ENCODE measurements around the gene RYR3.

Gene RYR3

GRCh38 chr15:33438396-33438795 is 127.6 kb downstream of the RYR3 start:
- no peaks in the 10 kb centered on the region for H3K36me3 ChIP-seq (ENCODE audit: control insufficient read depth in 1 of 2, insufficient read depth in 2 of 2, low read depth in 1 of 2, low read length in 2 of 2)
- H4K8ac ChIP-seq (ENCODE audit: low read length), result no peak overlapping the region
- H3K4me2 ChIP-seq (ENCODE audit: low read length, poor library complexity, severe bottlenecking), result no peak overlapping the region
- no peak overlapping the region for H4K91ac ChIP-seq (ENCODE audit: low read length)
- no peak overlapping the region for H2BK15ac ChIP-seq (ENCODE audit: low read depth, poor library complexity, severe bottlenecking)
- H2BK12ac ChIP-seq (ENCODE audit: low read length in 2 of 2), result no peak overlapping the region
- no peak overlapping the region for H3K23ac ChIP-seq (ENCODE audit: low read length in 2 of 2)
- no peak overlapping the region for H3K27ac ChIP-seq (ENCODE audit: low read length, poor library complexity, severe bottlenecking)
- no peak overlapping the region for H2BK5ac ChIP-seq (ENCODE audit: low read depth, low read length, poor library complexity, severe bottlenecking)
- H2BK120ac ChIP-seq (ENCODE audit: low read depth, low read length), result no peak overlapping the region
- 100% methylated on average over 1 of the region's 3 CpGs for WGBS
- no peak overlapping the region for H2AK5ac ChIP-seq (ENCODE audit: low read length, severe bottlenecking)
- no peak overlapping the region for H3K4ac ChIP-seq (ENCODE audit: low read depth in 1 of 2, low read length in 2 of 2)
- H2AFZ ChIP-seq (ENCODE audit: low read depth, low read length), result no peak overlapping the region
- no peak overlapping the region for H3K9ac ChIP-seq (ENCODE audit: low read length)
- peaks cover 0 to 13% of the 10 kb centered on the region in 2 experiments for H3K27me3 ChIP-seq (ENCODE audit: control insufficient read depth in 1 of 2, insufficient read depth in 1 of 2, low read length in 2 of 2)
- no peak overlapping the region for H3K4me3 ChIP-seq (ENCODE audit: insufficient read depth in 1 of 2, low read depth in 1 of 2, low read length in 2 of 2)
- no peak overlapping the region for H3K18ac ChIP-seq (ENCODE audit: low read depth in 1 of 2, low read length in 2 of 2)
- H3K4me1 ChIP-seq (ENCODE audit: control insufficient read depth, insufficient read depth, low read depth, low read length), result no peaks in the 10 kb centered on the region
- H3K14ac ChIP-seq (ENCODE audit: low read length in 2 of 2), result no peak overlapping the region
- H3K79me1 ChIP-seq (replicated peaks; ENCODE audit: low read length, poor library complexity, severe bottlenecking), result no peaks in the 10 kb centered on the region
- no peaks in the 10 kb centered on the region for H3K9me3 ChIP-seq (ENCODE audit: control insufficient read depth, low read length)
- DNase-seq, result no peak

GRCh38 chr15:33440900-33441299 is 130.1 kb downstream of the RYR3 start:
- H2AK5ac ChIP-seq (ENCODE audit: low read length, severe bottlenecking), result no peak overlapping the region
- H3K79me1 ChIP-seq (replicated peaks; ENCODE audit: low read length, poor library complexity, severe bottlenecking), result no peaks in the 10 kb centered on the region
- H3K4me3 ChIP-seq (ENCODE audit: insufficient read depth in 1 of 2, low read depth in 1 of 2, low read length in 2 of 2), result no peak overlapping the region
- no peak overlapping the region for H3K14ac ChIP-seq (ENCODE audit: low read length in 2 of 2)
- DNase-seq, result no peak
- H2BK15ac ChIP-seq (ENCODE audit: low read depth, poor library complexity, severe bottlenecking), result no peak overlapping the region
- H3K18ac ChIP-seq (ENCODE audit: low read depth in 1 of 2, low read length in 2 of 2), result no peak overlapping the region
- no peak overlapping the region for H4K8ac ChIP-seq (ENCODE audit: low read length)
- H3K36me3 ChIP-seq (ENCODE audit: control insufficient read depth in 1 of 2, insufficient read depth in 2 of 2, low read depth in 1 of 2, low read length in 2 of 2), result no peaks in the 10 kb centered on the region
- H2AFZ ChIP-seq (ENCODE audit: low read depth, low read length), result no peak overlapping the region
- H3K4me1 ChIP-seq (ENCODE audit: control insufficient read depth, insufficient read depth, low read depth, low read length), result no peaks in the 10 kb centered on the region
- no peaks in the 10 kb centered on the region for H3K9me3 ChIP-seq (ENCODE audit: control insufficient read depth, low read length)
- H3K9ac ChIP-seq (ENCODE audit: low read length), result no peak overlapping the region
- no peak overlapping the region for H3K27ac ChIP-seq (ENCODE audit: low read length, poor library complexity, severe bottlenecking)
- no peak overlapping the region for H3K4ac ChIP-seq (ENCODE audit: low read depth in 1 of 2, low read length in 2 of 2)
- H2BK120ac ChIP-seq (ENCODE audit: low read depth, low read length), result no peak overlapping the region
- peaks cover 0 to 23% of the 10 kb centered on the region in 2 experiments for H3K27me3 ChIP-seq (ENCODE audit: control insufficient read depth in 1 of 2, insufficient read depth in 1 of 2, low read length in 2 of 2)
- no peak overlapping the region for H2BK5ac ChIP-seq (ENCODE audit: low read depth, low read length, poor library complexity, severe bottlenecking)
- H3K4me2 ChIP-seq (ENCODE audit: low read length, poor library complexity, severe bottlenecking), result no peak overlapping the region
- H2BK12ac ChIP-seq (ENCODE audit: low read length in 2 of 2), result no peak overlapping the region
- no peak overlapping the region for H3K23ac ChIP-seq (ENCODE audit: low read length in 2 of 2)
- 78% methylated on average over 3 of the region's 4 CpGs for WGBS
- H4K91ac ChIP-seq (ENCODE audit: low read length), result no peak overlapping the region

- no peaks in the 10 kb centered on the region for H3K4me1 ChIP-seq (ENCODE audit: control insufficient read depth, insufficient read depth, low read depth, low read length)
- H4K8ac ChIP-seq (ENCODE audit: low read length), result no peak overlapping the region
- H4K91ac ChIP-seq (ENCODE audit: low read length), result no peak overlapping the region
- no peak overlapping the region for H3K4me3 ChIP-seq (ENCODE audit: insufficient read depth in 1 of 2, low read depth in 1 of 2, low read length in 2 of 2)
- no peak overlapping the region for H2BK120ac ChIP-seq (ENCODE audit: low read depth, low read length)
- no peak overlapping the region for H3K14ac ChIP-seq (ENCODE audit: low read length in 2 of 2)
- WGBS, result 76% methylated on average over 3 of the region's 3 CpGs
- no peaks in the 10 kb centered on the region for H3K79me1 ChIP-seq (replicated peaks; ENCODE audit: low read length, poor library complexity, severe bottlenecking)
- H3K36me3 ChIP-seq (ENCODE audit: control insufficient read depth in 1 of 2, insufficient read depth in 2 of 2, low read depth in 1 of 2, low read length in 2 of 2), result no peaks in the 10 kb centered on the region
- H2BK15ac ChIP-seq (ENCODE audit: low read depth, poor library complexity, severe bottlenecking), result no peak overlapping the region
- H3K18ac ChIP-seq (ENCODE audit: low read depth in 1 of 2, low read length in 2 of 2), result no peak overlapping the region
- H2AFZ ChIP-seq (ENCODE audit: low read depth, low read length), result no peak overlapping the region
- H2AK5ac ChIP-seq (ENCODE audit: low read length, severe bottlenecking), result no peak overlapping the region
- no peak overlapping the region for H3K27ac ChIP-seq (ENCODE audit: low read length, poor library complexity, severe bottlenecking)
- no peak overlapping the region for H3K4ac ChIP-seq (ENCODE audit: low read depth in 1 of 2, low read length in 2 of 2)
- no peaks in the 10 kb centered on the region for H3K9me3 ChIP-seq (ENCODE audit: control insufficient read depth, low read length)
- no peak for DNase-seq
- no peak overlapping the region for H3K23ac ChIP-seq (ENCODE audit: low read length in 2 of 2)
- no peak overlapping the region for H2BK5ac ChIP-seq (ENCODE audit: low read depth, low read length, poor library complexity, severe bottlenecking)
- H3K4me2 ChIP-seq (ENCODE audit: low read length, poor library complexity, severe bottlenecking), result no peak overlapping the region
- H2BK12ac ChIP-seq (ENCODE audit: low read length in 2 of 2), result no peak overlapping the region
- H3K27me3 ChIP-seq (ENCODE audit: control insufficient read depth in 1 of 2, insufficient read depth in 1 of 2, low read length in 2 of 2), result peaks cover 0 to 31% of the 10 kb centered on the region in 2 experiments
- no peak overlapping the region for H3K9ac ChIP-seq (ENCODE audit: low read length)
These were observed 131.7 kb downstream of the RYR3 start for GRCh38 chr15:33442449-33442848.

- Histone ChIP-seq H3K14ac (ENCODE audit: low read length in 2 of 2) (no peak overlapping the region), H2BK120ac (ENCODE audit: low read depth, low read length) (no peak overlapping the region), H4K8ac (ENCODE audit: low read length) (no peak overlapping the region), H4K91ac (ENCODE audit: low read length) (no peak overlapping the region), H3K4ac (ENCODE audit: low read depth in 1 of 2, low read length in 2 of 2) (no peak overlapping the region), H3K36me3 (ENCODE audit: control insufficient read depth in 1 of 2, insufficient read depth in 2 of 2, low read depth in 1 of 2, low read length in 2 of 2) (no peaks in the 10 kb centered on the region), H2BK5ac (ENCODE audit: low read depth, low read length, poor library complexity, severe bottlenecking) (no peak overlapping the region), H3K23ac (ENCODE audit: low read length in 2 of 2) (no peak overlapping the region), H3K27ac (ENCODE audit: low read length, poor library complexity, severe bottlenecking) (no peak overlapping the region), H3K4me2 (ENCODE audit: low read length, poor library complexity, severe bottlenecking) (no peak overlapping the region), H3K9me3 (ENCODE audit: control insufficient read depth, low read length) (no peaks in the 10 kb centered on the region), H3K9ac (ENCODE audit: low read length) (no peak overlapping the region), H3K4me1 (ENCODE audit: control insufficient read depth, insufficient read depth, low read depth, low read length) (peaks cover 1% of the 10 kb centered on the region), H3K18ac (ENCODE audit: low read depth in 1 of 2, low read length in 2 of 2) (no peak overlapping the region), H2BK15ac (ENCODE audit: low read depth, poor library complexity, severe bottlenecking) (no peak overlapping the region), H3K4me3 (ENCODE audit: insufficient read depth in 1 of 2, low read depth in 1 of 2, low read length in 2 of 2) (no peak overlapping the region), H3K27me3 (ENCODE audit: control insufficient read depth in 1 of 2, insufficient read depth in 1 of 2, low read length in 2 of 2) (peaks cover 0 to 33% of the 10 kb centered on the region in 2 experiments), H3K79me1 (replicated peaks; ENCODE audit: low read length, poor library complexity, severe bottlenecking) (no peaks in the 10 kb centered on the region), H2AK5ac (ENCODE audit: low read length, severe bottlenecking) (no peak overlapping the region), H2AFZ (ENCODE audit: low read depth, low read length) (no peak overlapping the region), H2BK12ac (ENCODE audit: low read length in 2 of 2) (no peak overlapping the region)
- WGBS, result 75% methylated on average over 1 of the region's 1 CpG
- DNase-seq, result no peak
These were observed 132.9 kb downstream of the RYR3 start for GRCh38 chr15:33443708-33444107.

All from mesenchymal stem cell (in vitro differentiated cells and primary cell).